Heart right ventricle (tissue), 16 donors: Measurements from ENCODE around the gene CFDP1. TPM values are rescaled to one million over a fixed set of nuclear protein-coding genes. Genes with fewer than 3 reads are reported as not detected.
"Not testable (repeated sequence)": the region's sequence is repeated elsewhere in the genome, so short reads cannot be mapped to it uniquely, and the experiment has no call there.

Experiments
- ATAC-seq, 8 donors: fragments of 200-7000 bp; cut with Tn5 transposase; one replicate each; pipeline ENCODE4 v1.9.1; 2020; ENCODE audit warnings: mild to moderate bottlenecking in 8 of 8, moderate library complexity in 8 of 8, moderate number of reproducible peaks in 1 of 8
- DNase-seq, 2 donors: peaks; one replicate each; pipeline ENCODE4 v3.0.0-alpha.2; 2020
- H3K27ac ChIP-seq, 10 donors: fragments of 200-600 bp; sonication (generic) in 2 of 10; one replicate each; pipeline versions ENCODE4 v1.5.0 to v1.8.0; 2020 to 2022; ENCODE audit warnings: mild to moderate bottlenecking in 3 of 10
- H3K27me3 ChIP-seq, 7 donors: fragments of 200-600 bp; one replicate each; pipeline ENCODE4 v1.8.0; 2021 to 2022; ENCODE audit warnings: mild to moderate bottlenecking in 2 of 7
- H3K36me3 ChIP-seq, 9 donors: fragments of 200-600 bp; sonication (generic) in 1 of 9; one replicate each; pipeline versions ENCODE4 v1.5.0 to v1.8.0; 2020 to 2022; ENCODE audit warnings: mild to moderate bottlenecking in 2 of 9
- H3K4me1 ChIP-seq, 9 donors: fragments of 200-600 bp; sonication (generic) in 1 of 9; one replicate each; pipeline versions ENCODE4 v1.5.0 to v1.8.0; 2020 to 2022; ENCODE audit warnings: mild to moderate bottlenecking in 4 of 9
- H3K4me3 ChIP-seq, 10 donors: fragments of 200-600 bp; sonication (generic) in 2 of 10; one replicate each; pipeline versions ENCODE4 v1.5.0 to v1.8.0; 2020 to 2022; ENCODE audit warnings: mild to moderate bottlenecking in 7 of 10, moderate library complexity in 2 of 10
- H3K9me3 ChIP-seq, 11 donors: fragments of 200-600 bp in 10 of 11; sonication (generic) in 2 of 11; one replicate each; pipeline versions ENCODE4 v1.5.0 to v1.8.0; 2013 to 2022; ENCODE audit warnings: mild to moderate bottlenecking in 2 of 11, control low read depth in 1 of 11, moderate library complexity in 1 of 11
- WGBS, 2 donors: extraction: QIAGEN DNeasy Blood & Tissue Kit; methylation state at CpG; one replicate each; pipeline ENCODE4 v1.1.7; 2013; ENCODE audit warnings: inconsistent platforms in 1 of 2; 5-methylcytosine and 5-hydroxymethylcytosine counted together
- intact Hi-C, 10 donors: fragments of 100-400 bp; cut with DNase I; formaldehyde crosslinking; loops; one replicate each; pipeline versions ENCODE4 v1.11.1 to v1.14.2; 2022
- polyA plus RNA-seq, 2 donors: library from polyadenylated mRNA; stranded (reverse); fragments of 200-250 nt; gene quantifications; one replicate each; pipeline ENCODE4 v1.2.3, GENCODE V29; 2013
- total RNA-seq, 10 donors: library from RNA; stranded (reverse); fragmentation: NEBNext Ultra II Directional in 3 of 10; extraction: Animal tissue kit (Norgen Biotek cat#: 25700) in 3 of 10; gene quantifications; one replicate each; pipeline versions ENCODE4 v1.2.1 to v1.2.4, GENCODE V29; 2021 to 2023
- TF ChIP-seq, protein P1 (sequence below), 9 donors: fragments of 200-600 bp; sonication (generic) in 2 of 9; IDR thresholded peaks; one replicate each; pipeline versions ENCODE4 v1.5.0 to v1.8.0; 2021 to 2022; ENCODE audit warnings: antibody characterized with exemption in 9 of 9, mild to moderate bottlenecking in 5 of 9, moderate library complexity in 1 of 9
- donor health status: Arrhythmogenic right ventricular cardiomyopathy.
- donor health status: ischemic (EF 13 %, LVEDD 7.1; RV severe dilation, severe dysfunction).
- donor health status: healthy with polysubstance abuse.
- donor health status: DM: no; HTN: yes; CAD: no.
- donor health status: DM: no; HTN: no; CAD: no.
- donor health status: ischemic (EF 25% LVEDD 6.9; RV normal size, moderate dysfunction).
- donor health status: ischemic (EF 25% LVEDD 5.7; RV mildly dilated, moderate dysfunction).
- donor health status: healthy.
- donor health status: DM: yes; HTN: yes; CAD: no.
- donor health status: Ischemic cardiomyopathy.
- donor health status: ischemic (EF 35%, LVEDD 5.7; RV mildly dilated, moderate dysfunction).
- donor health status: nonischemic (EF 11% LVEDD 7.7; RV severe dilation, severe dysfunction).
- donor health status: DM: yes; HTN: yes; CAD: no.
- donor health status: PGD.
- donor health status: ischemic (EF 29% LVEDD 5.4; RV normal size, mild dysfunction).
- donor health status: nonischemic (EF 23%, LVEDD 6.1; RV moderate dilation, normal function).

CFDP1 gene
- total and polyA plus RNA-seq, 12 donors, result 19.0 to 63.6 (median 25.0) TPM

DNA sequence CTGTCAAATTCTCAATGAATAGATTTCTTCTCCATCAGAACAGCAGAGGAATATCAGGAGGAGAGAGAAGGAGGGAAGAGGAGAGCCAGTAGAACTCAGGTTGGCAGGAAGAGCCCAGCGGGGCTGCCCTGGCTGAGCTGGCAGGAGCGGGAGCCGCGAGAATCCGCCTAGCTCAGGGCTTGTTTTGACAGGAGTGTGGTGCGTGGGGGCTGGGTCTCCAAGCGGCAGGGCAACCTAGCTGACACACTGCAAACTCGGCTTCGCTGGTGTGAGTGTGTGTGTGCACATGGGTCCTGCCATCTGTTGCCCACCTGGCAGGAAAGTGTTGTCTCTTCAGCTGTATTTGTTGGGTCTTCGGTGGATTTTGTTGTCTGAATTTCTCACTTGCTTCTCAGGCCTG is 154.0 kb downstream of the CFDP1 start:
- Histone ChIP-seq H3K27ac (no peak overlapping the region), H3K4me1 (peaks cover 0 to 5% (median 0%) of the 10 kb centered on the region in 9 donors), H3K27me3 (peaks cover 0 to 29% (median 0%) of the 10 kb centered on the region in 7 donors), H3K4me3 (no peak overlapping the region), H3K9me3 (no peaks in the 10 kb centered on the region), H3K36me3 (no peaks in the 10 kb centered on the region)
- intact Hi-C loops, result no loop called here
- 46 to 60% methylated on average over 10 of the region's 10 CpGs for WGBS, 2 donors
- TF ChIP-seq, protein P1, sequence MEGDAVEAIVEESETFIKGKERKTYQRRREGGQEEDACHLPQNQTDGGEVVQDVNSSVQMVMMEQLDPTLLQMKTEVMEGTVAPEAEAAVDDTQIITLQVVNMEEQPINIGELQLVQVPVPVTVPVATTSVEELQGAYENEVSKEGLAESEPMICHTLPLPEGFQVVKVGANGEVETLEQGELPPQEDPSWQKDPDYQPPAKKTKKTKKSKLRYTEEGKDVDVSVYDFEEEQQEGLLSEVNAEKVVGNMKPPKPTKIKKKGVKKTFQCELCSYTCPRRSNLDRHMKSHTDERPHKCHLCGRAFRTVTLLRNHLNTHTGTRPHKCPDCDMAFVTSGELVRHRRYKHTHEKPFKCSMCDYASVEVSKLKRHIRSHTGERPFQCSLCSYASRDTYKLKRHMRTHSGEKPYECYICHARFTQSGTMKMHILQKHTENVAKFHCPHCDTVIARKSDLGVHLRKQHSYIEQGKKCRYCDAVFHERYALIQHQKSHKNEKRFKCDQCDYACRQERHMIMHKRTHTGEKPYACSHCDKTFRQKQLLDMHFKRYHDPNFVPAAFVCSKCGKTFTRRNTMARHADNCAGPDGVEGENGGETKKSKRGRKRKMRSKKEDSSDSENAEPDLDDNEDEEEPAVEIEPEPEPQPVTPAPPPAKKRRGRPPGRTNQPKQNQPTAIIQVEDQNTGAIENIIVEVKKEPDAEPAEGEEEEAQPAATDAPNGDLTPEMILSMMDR (IDR thresholded peaks at IDR 0.05), result no peak
- ATAC-seq (peak in 3 of 8 donors; percentile 51 to 59 (median 51)), DNase-seq (no peak)

DNA sequence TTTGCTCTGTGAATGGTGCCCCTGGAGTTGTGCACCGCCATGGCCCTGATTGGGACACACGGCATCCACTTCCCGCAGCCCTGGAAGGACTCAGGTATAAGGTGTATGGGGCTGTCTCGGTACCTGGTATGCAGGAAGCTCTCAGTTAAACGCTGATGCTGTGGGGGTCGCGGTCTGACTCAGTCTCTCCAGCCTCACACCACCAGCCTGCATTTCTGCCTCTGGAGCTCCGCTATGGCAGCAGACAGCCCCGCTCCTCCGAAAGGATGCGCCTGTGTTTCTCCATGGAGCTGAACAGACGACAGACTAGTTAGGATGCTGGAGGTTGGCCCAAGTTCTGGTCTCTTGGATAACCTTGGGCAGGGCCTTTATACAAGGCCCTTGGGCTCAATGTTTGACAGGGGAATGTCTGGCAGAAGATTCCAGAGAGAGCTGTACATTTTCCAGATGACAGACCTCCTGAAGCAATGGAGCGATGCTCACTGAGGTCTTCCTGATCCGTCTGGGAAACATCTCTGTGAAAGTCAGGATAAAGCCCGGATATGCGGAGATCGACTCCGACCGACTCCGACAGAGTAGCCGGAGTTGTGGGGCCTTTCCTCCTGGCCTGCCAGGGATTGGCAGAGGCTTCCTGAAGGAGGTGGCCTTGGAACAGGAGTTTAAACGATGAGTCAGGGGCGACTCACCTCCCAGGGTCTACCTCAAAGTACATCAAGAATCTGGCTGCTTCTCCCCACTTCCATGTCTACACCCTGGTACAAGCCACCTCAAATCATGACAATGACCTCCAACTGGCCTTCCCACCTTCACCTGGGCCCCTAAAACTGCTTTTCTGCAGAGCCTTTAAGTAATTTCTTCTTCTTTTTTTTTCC is 160.0 kb downstream of the CFDP1 start:
- H3K4me1 ChIP-seq, result peaks cover 0 to 11% (median 4%) of the 10 kb centered on the region in 9 donors
- H3K9me3 ChIP-seq, result no peaks in the 10 kb centered on the region
- WGBS, 2 donors, result 89 to 94% methylated on average over 23 of the region's 23 CpGs
- no peak for DNase-seq
- H3K36me3 ChIP-seq, result no peaks in the 10 kb centered on the region
- no peak for ATAC-seq
- TF ChIP-seq, protein P1 (IDR thresholded peaks at IDR 0.05), result no peak
- peaks cover 0 to 37% (median 0%) of the 10 kb centered on the region in 7 donors for H3K27me3 ChIP-seq
- H3K4me3 ChIP-seq, result no peak overlapping the region
- no peak overlapping the region for H3K27ac ChIP-seq
- intact Hi-C loops, result no loop called here

DNA sequence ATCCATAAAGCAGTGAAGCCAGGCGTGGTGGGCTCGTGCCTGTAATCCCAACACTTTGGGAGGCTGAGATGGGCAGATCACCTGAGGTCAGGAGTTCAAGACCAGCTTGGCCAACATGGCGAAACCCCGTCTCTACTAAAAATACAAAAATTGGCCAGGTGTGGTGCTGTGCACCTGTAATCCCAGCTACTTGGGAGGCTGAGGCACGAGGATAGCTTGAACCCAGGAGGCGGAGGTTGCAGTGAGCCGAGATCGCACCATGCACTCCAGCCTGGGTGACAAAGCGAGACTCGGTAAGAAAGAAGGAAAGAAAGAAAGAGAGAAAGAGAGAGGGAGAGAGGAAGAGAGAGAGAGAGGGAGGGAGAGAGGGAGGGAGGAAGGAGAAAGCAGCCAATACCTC is 160.7 kb downstream of the CFDP1 start:
- ATAC-seq, intact Hi-C loops, H3K9me3 ChIP-seq, H3K4me3 ChIP-seq, H3K36me3 ChIP-seq, H3K27ac ChIP-seq, DNase-seq: not testable (repeated sequence)
- 92 to 96% methylated on average over 10 of the region's 10 CpGs for WGBS, 2 donors
- Histone ChIP-seq H3K27me3 (peaks cover 0 to 38% (median 0%) of the 10 kb centered on the region in 7 donors), H3K4me1 (peaks cover 0 to 18% (median 5%) of the 10 kb centered on the region in 9 donors)

DNA sequence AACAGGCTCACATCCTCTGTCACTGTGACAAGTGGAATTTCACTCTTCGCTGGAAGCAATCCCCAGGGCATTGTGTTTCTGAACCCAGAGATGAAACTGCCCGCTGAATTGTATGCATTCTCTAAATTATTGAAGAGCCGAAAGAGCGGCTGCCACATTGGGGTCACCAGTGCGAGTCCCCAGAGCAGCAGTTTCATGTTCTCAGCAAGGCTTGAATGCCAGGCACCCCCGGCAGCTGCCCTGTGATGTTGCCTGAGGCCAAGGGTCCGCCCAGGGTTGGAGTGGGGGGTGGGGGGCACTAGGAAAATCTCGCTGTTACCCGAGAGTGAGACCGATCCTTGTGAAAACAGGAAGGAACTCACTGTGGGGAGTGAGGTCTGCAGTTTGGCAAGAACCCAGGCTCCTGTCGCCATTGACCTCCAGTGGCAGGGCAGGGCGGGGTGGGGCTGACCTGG is 161.2 kb downstream of the CFDP1 start:
- Histone ChIP-seq H3K27me3 (peaks cover 0 to 43% (median 0%) of the 10 kb centered on the region in 7 donors), H3K36me3 (no peaks in the 10 kb centered on the region), H3K4me1 (peaks cover 0 to 22% (median 9%) of the 10 kb centered on the region in 9 donors), H3K4me3 (no peak overlapping the region), H3K27ac (no peak overlapping the region), H3K9me3 (no peaks in the 10 kb centered on the region)
- intact Hi-C loops, result no loop called here
- 43 to 46% methylated on average over 12 of the region's 12 CpGs for WGBS, 2 donors
- TF ChIP-seq, protein P1 (IDR thresholded peaks at IDR 0.05), result no peak
- ATAC-seq, result no peak
- DNase-seq, result no peak
